HEK293 (cell line): ENCODE data around the gene NAA20.

Experiments used
- CTCF ChIA-PET: fragments of 350-600 bp; formaldehyde crosslinking; extraction: SDS; loops from one replicate; lab custom pipeline; 2021; ENCODE audit warnings: antibody characterized with exemption; lab: Yijun Ruan, JAX
- POLR2A ChIA-PET: fragments of 300-600 bp; formaldehyde crosslinking; extraction: SDS; loops from one replicate; lab custom pipeline; 2020; ENCODE audit warnings: antibody characterized with exemption, inconsistent platforms; lab: Yijun Ruan, JAX
- H3K27ac ChIP-seq: fragments of 200-500 bp; sonication (Bioruptor generic); 2 replicates; pipeline ENCODE4 v1.5.1; 2014; ENCODE audit warnings: low read depth, low read length, control low read depth, inconsistent platforms; ENCODE audit errors: extremely low read depth
- H3K36me3 ChIP-seq, 2 experiments: fragments of 200-500 bp in 1 of 2; sonication (Bioruptor generic) in 1 of 2; 1 replicate in 1 of 2; 2 replicates in 1 of 2; pipeline ENCODE4 v1.5.1; 2014 to 2017; ENCODE audit warnings: inconsistent platforms in 2 of 2, low read length in 2 of 2; ENCODE audit not compliant: control insufficient read depth in 2 of 2, insufficient read depth in 1 of 2
- H3K4me1 ChIP-seq: fragments of 200-500 bp; sonication (Bioruptor generic); 2 replicates; pipeline ENCODE4 v1.5.1; 2014; ENCODE audit warnings: mild to moderate bottlenecking, low read length, inconsistent platforms; ENCODE audit not compliant: control insufficient read depth, insufficient read depth
- H3K4me3 ChIP-seq: 2 replicates; pipeline ENCODE4 v1.5.1; 2011; ENCODE audit warnings: low read depth, mild to moderate bottlenecking, control low read depth, low read length, moderate library complexity
- H3K9me3 ChIP-seq: fragments of 200-500 bp; sonication (Bioruptor generic); 2 replicates; pipeline ENCODE4 v1.5.1; 2014; ENCODE audit warnings: low read depth, low read length, inconsistent platforms; ENCODE audit not compliant: control insufficient read depth, insufficient read depth
- GLI4 ChIP-seq: fragments of 450-650 bp; formaldehyde crosslinking; IDR thresholded peaks from 2 replicates; pipeline ENCODE4 v1.5.1; 2016; ENCODE audit warnings: missing biosample characterization, missing genetic modification characterization
- HOXD13 ChIP-seq: sonication (generic); formaldehyde crosslinking; IDR thresholded peaks from 2 replicates; pipeline ENCODE4 v1.8.0; 2022; ENCODE audit warnings: missing genetic modification reagents, borderline replicate concordance
- SP2 ChIP-seq: fragments of 450-650 bp; formaldehyde crosslinking; IDR thresholded peaks from 2 replicates; pipeline ENCODE4 v1.5.1; 2016; ENCODE audit warnings: missing biosample characterization, missing genetic modification characterization
- SP3 ChIP-seq: fragments of 450-650 bp; formaldehyde crosslinking; IDR thresholded peaks from 2 replicates; pipeline ENCODE4 v1.5.1; 2016; ENCODE audit warnings: missing biosample characterization, missing genetic modification characterization
- ZBTB1 ChIP-seq: fragments of 450-650 bp; formaldehyde crosslinking; IDR thresholded peaks from 2 replicates; pipeline ENCODE4 v1.5.1; 2016; ENCODE audit warnings: missing biosample characterization, missing genetic modification characterization
- ZBTB49 ChIP-seq: fragments of 450-650 bp; formaldehyde crosslinking; IDR thresholded peaks from 2 replicates; pipeline ENCODE4 v1.5.1; 2016; ENCODE audit warnings: missing biosample characterization, missing genetic modification characterization, low read depth
- ZNF114 ChIP-seq: fragments of 450-650 bp; formaldehyde crosslinking; IDR thresholded peaks from 2 replicates; pipeline ENCODE4 v1.5.0; 2017; ENCODE audit warnings: missing biosample characterization, missing genetic modification characterization
- ZNF121 ChIP-seq: fragments of 450-650 bp; formaldehyde crosslinking; IDR thresholded peaks from 2 replicates; pipeline ENCODE4 v1.5.1; 2016; ENCODE audit warnings: missing biosample characterization, missing genetic modification characterization
- ZNF18 ChIP-seq: fragments of 450-650 bp; formaldehyde crosslinking; IDR thresholded peaks from 2 replicates; pipeline ENCODE4 v1.5.1; 2016; ENCODE audit warnings: missing biosample characterization, missing genetic modification characterization
- ZNF211 ChIP-seq: fragments of 450-650 bp; formaldehyde crosslinking; IDR thresholded peaks from 2 replicates; pipeline ENCODE4 v1.5.1; 2016; ENCODE audit warnings: low read depth, missing biosample characterization, missing genetic modification characterization
- ZNF354C ChIP-seq: fragments of 450-650 bp; formaldehyde crosslinking; IDR thresholded peaks from 2 replicates; pipeline ENCODE4 v1.5.1; 2016; ENCODE audit warnings: missing biosample characterization, missing genetic modification characterization, low read depth, borderline replicate concordance
- ZNF391 ChIP-seq: fragments of 450-650 bp; formaldehyde crosslinking; IDR thresholded peaks from 2 replicates; pipeline ENCODE4 v1.5.1; 2016; ENCODE audit warnings: low read depth, missing biosample characterization, missing genetic modification characterization, borderline replicate concordance
- ZNF416 ChIP-seq: fragments of 450-650 bp; formaldehyde crosslinking; IDR thresholded peaks from 2 replicates; pipeline ENCODE4 v1.5.1; 2016; ENCODE audit warnings: missing biosample characterization, missing genetic modification characterization
- ZNF518A ChIP-seq: fragments of 450-650 bp; formaldehyde crosslinking; conservative IDR thresholded peaks from 2 replicates; pipeline ENCODE4 v1.5.1; 2016; ENCODE audit warnings: low read depth, missing biosample characterization, missing genetic modification characterization
- ZNF548 ChIP-seq: fragments of 450-650 bp; formaldehyde crosslinking; IDR thresholded peaks from 2 replicates; pipeline ENCODE4 v1.5.1; 2016; ENCODE audit warnings: missing biosample characterization, missing genetic modification characterization
- ZNF571 ChIP-seq: fragments of 450-650 bp; formaldehyde crosslinking; IDR thresholded peaks from 2 replicates; pipeline ENCODE4 v1.5.0; 2017; ENCODE audit warnings: missing biosample characterization, missing genetic modification characterization
- ZNF629 ChIP-seq: fragments of 450-650 bp; formaldehyde crosslinking; IDR thresholded peaks from 2 replicates; pipeline ENCODE4 v1.5.1; 2017; ENCODE audit warnings: missing biosample characterization, missing genetic modification characterization
- ZNF707 ChIP-seq: fragments of 450-650 bp; formaldehyde crosslinking; IDR thresholded peaks from 2 replicates; pipeline ENCODE4 v1.5.1; 2016; ENCODE audit warnings: missing biosample characterization, missing genetic modification characterization

Gene NAA20

GRCh38 chr20:19970256-19970765 lies 46.9 kb upstream of the NAA20 start:
- POLR2A ChIA-PET: no interaction called here
- CTCF ChIA-PET: interaction anchor here (1.0 kb wide), 1 partner anchor 8 kb away, joined by 4 read pairs; no protein-coding TSS in a partner anchor
- TF ChIP-seq ZNF707 (tag by site-specific recombination) (no peak), ZBTB49 (tag by site-specific recombination) (no peak), GLI4 (no peak), ZNF114 (tag by site-specific recombination) (no peak), ZNF391 (tag by site-specific recombination) (no peak), ZNF211 (tag by site-specific recombination) (no peak), ZNF571 (tag by site-specific recombination) (no peak), ZNF416 (tag by site-specific recombination) (no peak), ZNF121 (tag by site-specific recombination) (no peak), SP3 (tag by site-specific recombination) (no peak), HOXD13 (no peak), ZNF629 (tag by site-specific recombination) (no peak), SP2 (tag by site-specific recombination) (no peak), ZNF354C (tag by site-specific recombination) (no peak), ZNF18 (no peak), ZBTB1 (tag by site-specific recombination) (no peak), ZNF518A (tag by site-specific recombination) (no peak), ZNF548 (tag by site-specific recombination) (no peak)
- TF ChIP-seq, all 188 proteins: peak for 0
- H3K36me3 ChIP-seq: no peaks in the 10 kb centered on the region
- no peaks in the 10 kb centered on the region for H3K9me3 ChIP-seq
- H3K4me1 ChIP-seq: 0 out of 2 replicates have a peak, but pooled peaks cover 3% of the 10 kb centered on the region
- no peak overlapping the region for H3K4me3 ChIP-seq
- H3K27ac ChIP-seq: no peak overlapping the region
